ENCODE data around the gene RBM22.

- no peak for TF ChIP-seq EP300 (IDR thresholded peaks at IDR 0.05)
- TF ChIP-seq, protein P1, sequence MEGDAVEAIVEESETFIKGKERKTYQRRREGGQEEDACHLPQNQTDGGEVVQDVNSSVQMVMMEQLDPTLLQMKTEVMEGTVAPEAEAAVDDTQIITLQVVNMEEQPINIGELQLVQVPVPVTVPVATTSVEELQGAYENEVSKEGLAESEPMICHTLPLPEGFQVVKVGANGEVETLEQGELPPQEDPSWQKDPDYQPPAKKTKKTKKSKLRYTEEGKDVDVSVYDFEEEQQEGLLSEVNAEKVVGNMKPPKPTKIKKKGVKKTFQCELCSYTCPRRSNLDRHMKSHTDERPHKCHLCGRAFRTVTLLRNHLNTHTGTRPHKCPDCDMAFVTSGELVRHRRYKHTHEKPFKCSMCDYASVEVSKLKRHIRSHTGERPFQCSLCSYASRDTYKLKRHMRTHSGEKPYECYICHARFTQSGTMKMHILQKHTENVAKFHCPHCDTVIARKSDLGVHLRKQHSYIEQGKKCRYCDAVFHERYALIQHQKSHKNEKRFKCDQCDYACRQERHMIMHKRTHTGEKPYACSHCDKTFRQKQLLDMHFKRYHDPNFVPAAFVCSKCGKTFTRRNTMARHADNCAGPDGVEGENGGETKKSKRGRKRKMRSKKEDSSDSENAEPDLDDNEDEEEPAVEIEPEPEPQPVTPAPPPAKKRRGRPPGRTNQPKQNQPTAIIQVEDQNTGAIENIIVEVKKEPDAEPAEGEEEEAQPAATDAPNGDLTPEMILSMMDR (IDR thresholded peaks at IDR 0.05), result no peak
These were observed 39.8 kb downstream of the RBM22 start, which contains the start of gene MYOZ3 for GRCh38 chr5:150661086-150661485.

Measured in tibial nerve (tissue), 4 donors.